WERI-Rb-1 (cell line): ENCODE results near the gene TFE3.
"Not testable (repeated sequence)": the region's sequence is repeated elsewhere in the genome, so short reads cannot be mapped to it uniquely, and the experiment has no call there.

Experiments
- DNase-seq: peaks from one replicate; pipeline ENCODE4 v3.0.0-alpha.2; 2020
- H3K27ac ChIP-seq: fragments of 250-450 bp; sonication (Bioruptor Pico); 2 replicates; pipeline ENCODE4 v1.5.1; 2020; ENCODE audit warnings: mild to moderate bottlenecking, moderate library complexity
- H3K27me3 ChIP-seq: fragments of 250-450 bp; sonication (Bioruptor Pico); 2 replicates; pipeline ENCODE4 v1.5.1; 2021; ENCODE audit warnings: mild to moderate bottlenecking, low read depth, moderate library complexity; ENCODE audit not compliant: insufficient read depth, severe bottlenecking
- H3K36me3 ChIP-seq: fragments of 250-450 bp; sonication (Bioruptor Pico); 2 replicates; pipeline ENCODE4 v1.5.1; 2020; ENCODE audit warnings: mild to moderate bottlenecking, moderate library complexity
- H3K4me3 ChIP-seq: 2 replicates; pipeline ENCODE4 v1.5.1; 2011; ENCODE audit warnings: low read depth, mild to moderate bottlenecking, control low read depth, low read length
- H3K9me3 ChIP-seq: fragments of 250-450 bp; sonication (Bioruptor Pico); 2 replicates; pipeline ENCODE4 v1.5.1; 2021; ENCODE audit warnings: mild to moderate bottlenecking, moderate library complexity; ENCODE audit not compliant: severe bottlenecking
- TF ChIP-seq, protein P1 (sequence below): IDR thresholded peaks from 2 replicates; pipeline ENCODE4 v1.5.1; 2011; ENCODE audit warnings: low read depth, mild to moderate bottlenecking, control low read depth, inconsistent platforms, low read length

TFE3 gene

GRCh38 chrX:48983081-48983480 is 60.1 kb downstream of the TFE3 start:
- H3K27me3 ChIP-seq = peaks cover 20% of the 10 kb centered on the region
- no peaks in the 10 kb centered on the region for H3K9me3 ChIP-seq
- H3K27ac ChIP-seq = no peak overlapping the region
- TF ChIP-seq, protein P1, sequence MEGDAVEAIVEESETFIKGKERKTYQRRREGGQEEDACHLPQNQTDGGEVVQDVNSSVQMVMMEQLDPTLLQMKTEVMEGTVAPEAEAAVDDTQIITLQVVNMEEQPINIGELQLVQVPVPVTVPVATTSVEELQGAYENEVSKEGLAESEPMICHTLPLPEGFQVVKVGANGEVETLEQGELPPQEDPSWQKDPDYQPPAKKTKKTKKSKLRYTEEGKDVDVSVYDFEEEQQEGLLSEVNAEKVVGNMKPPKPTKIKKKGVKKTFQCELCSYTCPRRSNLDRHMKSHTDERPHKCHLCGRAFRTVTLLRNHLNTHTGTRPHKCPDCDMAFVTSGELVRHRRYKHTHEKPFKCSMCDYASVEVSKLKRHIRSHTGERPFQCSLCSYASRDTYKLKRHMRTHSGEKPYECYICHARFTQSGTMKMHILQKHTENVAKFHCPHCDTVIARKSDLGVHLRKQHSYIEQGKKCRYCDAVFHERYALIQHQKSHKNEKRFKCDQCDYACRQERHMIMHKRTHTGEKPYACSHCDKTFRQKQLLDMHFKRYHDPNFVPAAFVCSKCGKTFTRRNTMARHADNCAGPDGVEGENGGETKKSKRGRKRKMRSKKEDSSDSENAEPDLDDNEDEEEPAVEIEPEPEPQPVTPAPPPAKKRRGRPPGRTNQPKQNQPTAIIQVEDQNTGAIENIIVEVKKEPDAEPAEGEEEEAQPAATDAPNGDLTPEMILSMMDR = no peak
- no peak overlapping the region for H3K4me3 ChIP-seq
- H3K36me3 ChIP-seq = peaks cover 26% of the 10 kb centered on the region
- DNase-seq = no peak

GRCh38 chrX:48981178-48981577 is 62.0 kb downstream of the TFE3 start:
- H3K27ac ChIP-seq = no peak overlapping the region
- DNase-seq = no peak
- H3K27me3 ChIP-seq = peaks cover 20% of the 10 kb centered on the region
- H3K4me3 ChIP-seq = no peak overlapping the region
- TF ChIP-seq, protein P1 = no peak
- peaks cover 27% of the 10 kb centered on the region for H3K36me3 ChIP-seq
- H3K9me3 ChIP-seq = no peaks in the 10 kb centered on the region

GRCh38 chrX:48980341-48980740 is 62.8 kb downstream of the TFE3 start:
- not testable (repeated sequence) for H3K27ac ChIP-seq, DNase-seq, H3K4me3 ChIP-seq, H3K9me3 ChIP-seq
- Histone ChIP-seq H3K27me3 (peaks cover 20% of the 10 kb centered on the region), H3K36me3 (peaks cover 29% of the 10 kb centered on the region)
